HG02981 (cell line): ENCODE data around the gene MAML3.

ENCODE experiments used
- ATAC-seq: cut with Tn5 transposase; IDR thresholded peaks from one replicate; pipeline ENCODE4 v1.9.1; 2021; ENCODE audit warnings: mild to moderate bottlenecking, moderate library complexity; ENCODE audit not compliant: unreplicated experiment

The MAML3 gene

DNA sequence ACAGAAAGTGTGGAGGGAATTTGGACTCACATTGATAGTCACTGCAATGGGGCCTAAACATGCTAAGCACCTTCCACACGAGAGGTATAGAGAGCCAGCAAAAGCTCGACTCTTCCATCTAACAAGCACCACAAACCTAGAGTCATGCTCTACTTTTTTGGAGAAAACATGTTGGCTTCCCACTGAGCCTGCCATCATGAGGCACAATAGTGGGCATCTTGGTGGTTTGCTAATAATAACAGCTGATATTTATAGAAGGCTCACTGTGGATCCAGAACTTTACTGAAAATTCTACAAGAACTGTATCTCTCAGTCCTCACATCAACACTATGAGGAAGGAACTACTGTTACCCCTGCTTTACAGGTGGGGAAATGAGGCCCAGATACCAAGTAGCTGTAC lies 26.6 kb downstream of the MAML3 start:
- ATAC-seq = no peak

DNA sequence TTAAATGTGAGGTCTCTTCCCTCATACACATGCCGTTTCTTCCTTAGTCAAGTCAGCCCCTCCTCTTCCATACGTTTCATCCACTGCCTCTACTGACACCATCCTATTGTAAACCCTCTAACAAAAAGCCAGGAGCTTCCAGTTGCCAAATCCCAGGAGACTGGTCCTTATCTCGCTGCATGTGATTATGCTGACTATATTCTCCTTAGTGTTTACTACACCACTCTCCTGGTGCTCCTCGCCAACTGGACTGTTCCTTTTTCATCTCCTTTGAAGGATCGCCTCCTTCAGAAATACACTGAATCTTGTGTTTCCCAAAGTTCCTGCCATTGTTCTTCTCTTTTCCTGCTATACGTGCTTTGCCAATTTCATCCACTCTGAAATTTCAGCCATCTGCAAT lies 27.7 kb downstream of the MAML3 start:
- no peak for ATAC-seq

DNA sequence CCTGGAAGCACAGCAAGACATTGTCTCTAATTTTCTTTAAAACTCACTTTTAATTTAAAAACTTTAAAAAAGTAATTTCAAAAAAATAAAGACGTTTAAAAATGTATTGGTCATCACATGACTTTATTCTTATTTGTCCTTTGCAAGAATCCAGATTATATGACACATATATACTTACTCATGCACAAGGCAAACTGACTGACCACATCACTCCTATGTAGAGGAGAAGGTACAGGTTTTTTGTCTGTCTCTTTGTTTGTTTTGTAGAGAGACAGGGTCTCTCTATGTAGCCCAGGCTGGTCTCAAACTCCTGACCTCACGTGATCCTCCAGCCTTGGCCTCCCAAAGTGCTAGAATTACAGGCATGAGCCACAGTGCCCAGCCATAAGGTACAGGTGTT lies 28.6 kb downstream of the MAML3 start:
- ATAC-seq = no peak

DNA sequence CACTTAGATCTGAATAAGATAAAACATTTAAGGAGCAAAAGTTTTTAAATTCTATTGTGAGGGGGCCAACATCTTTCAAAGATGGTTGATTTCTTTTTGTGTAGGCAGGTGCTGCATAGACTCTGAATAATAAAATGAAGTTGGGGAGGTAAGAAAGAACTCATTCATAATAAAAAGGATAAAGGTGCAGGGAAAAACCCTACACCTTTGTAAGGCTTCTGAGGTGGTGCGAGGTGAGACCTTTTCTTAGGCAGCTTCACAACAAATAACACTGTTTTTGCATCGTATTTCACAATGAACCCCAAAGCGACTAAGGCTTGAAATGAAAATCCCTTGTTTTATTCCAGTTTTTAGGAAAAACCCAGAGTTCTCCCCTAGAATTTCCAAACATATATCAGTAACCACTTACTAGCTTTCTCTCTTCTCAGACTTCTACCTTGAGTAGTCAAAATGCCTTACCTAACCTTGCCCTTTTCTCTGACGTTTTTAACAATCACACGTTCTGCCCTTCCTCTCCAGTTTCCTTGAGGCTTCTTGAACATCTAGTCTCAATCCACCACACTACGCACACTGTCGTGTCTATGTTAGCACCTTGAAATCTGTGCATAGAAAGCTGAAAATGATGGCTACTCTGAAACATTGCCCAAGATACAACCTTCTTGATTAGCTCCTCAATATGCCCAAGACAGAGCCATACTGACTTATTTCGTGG lies 30.2 kb downstream of the MAML3 start:
- ATAC-seq = no peak

DNA sequence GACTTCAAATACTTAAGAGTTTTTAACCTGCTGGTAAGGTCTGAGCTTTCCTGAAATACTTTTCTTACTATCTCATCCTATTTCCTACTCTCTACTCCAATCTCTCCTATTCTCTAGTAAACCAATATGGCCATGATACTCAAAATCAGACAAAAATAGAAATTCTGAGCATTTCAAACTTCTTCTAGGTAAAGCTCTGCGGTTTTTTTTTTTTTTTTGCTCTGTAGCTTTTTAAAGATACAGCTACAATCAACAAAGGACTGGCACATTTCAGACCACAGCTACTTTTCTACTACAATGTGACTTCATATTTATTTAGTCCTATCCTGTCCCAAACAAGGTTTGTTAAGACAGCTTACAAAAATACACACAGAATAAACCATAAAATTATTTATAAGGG lies 31.1 kb downstream of the MAML3 start:
- ATAC-seq = no peak

DNA sequence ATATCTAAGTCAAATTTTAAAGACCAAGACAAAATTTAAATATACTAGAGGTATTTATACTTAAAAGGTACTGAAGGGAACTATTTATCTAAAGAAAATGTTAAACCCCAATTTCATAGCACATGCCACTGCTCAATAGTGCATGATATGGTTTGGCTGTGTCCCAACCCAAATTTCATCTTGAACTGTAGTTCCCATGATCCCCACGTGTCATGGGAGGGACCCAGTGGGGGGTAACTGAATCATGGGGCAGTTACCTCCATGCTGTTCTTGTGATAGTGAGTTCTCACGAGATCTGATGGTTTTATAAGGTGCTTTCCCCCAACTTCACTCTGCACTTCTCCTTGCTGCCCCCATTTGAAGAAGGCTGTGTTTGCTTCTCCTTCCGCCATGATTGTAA lies 32.3 kb downstream of the MAML3 start:
- no peak for ATAC-seq

DNA sequence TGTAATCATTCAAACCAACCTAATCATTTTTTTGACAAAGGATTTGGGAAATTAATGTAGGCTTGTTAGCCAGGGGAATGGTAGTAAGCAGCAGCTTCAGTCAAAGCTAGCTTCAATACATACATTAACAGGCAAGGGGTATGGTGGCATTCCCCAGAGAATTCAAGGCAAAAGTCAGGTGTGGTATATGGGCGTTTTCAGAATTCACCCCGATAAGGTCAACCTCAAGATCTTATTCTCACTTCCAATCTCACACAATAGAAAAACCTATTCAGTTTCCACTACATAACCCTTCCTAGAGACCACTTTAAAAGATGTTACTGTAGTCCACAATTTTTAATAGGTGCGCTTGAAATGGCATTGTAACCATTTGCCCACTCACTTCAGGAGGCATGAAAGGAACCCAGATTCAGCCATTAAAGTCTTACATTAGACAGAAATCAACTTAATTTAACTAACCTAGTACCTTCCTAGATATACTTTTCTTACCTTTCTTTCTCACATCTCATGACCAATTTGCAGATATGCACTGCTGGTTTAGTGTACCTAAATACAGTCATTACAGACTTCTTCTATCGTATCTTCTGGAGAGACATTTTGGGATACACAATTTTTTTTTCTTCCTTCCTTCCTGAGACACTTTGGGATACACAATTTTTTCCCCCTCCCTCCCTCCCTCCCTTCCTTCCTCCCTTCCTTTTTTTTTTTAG lies 34.9 kb downstream of the MAML3 start:
- ATAC-seq = no peak

DNA sequence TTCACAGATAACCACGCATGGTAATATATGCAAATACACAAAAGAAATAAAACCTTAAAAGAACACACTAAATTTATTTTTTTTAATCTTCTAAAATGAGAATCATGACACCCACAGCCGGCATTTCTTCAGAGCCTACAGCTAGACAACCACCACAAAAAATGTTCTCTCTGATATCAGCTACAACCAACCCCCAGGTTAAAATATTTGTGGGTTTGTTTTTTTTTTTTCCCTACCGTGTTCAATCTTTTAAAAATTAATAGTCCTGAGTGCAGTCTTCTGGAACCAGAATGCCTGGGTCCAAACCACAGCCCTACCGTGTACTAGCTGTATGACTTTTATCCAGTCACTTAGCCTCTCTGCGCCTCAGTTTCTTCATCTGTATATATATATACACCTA lies 36.0 kb downstream of the MAML3 start:
- no peak for ATAC-seq

DNA sequence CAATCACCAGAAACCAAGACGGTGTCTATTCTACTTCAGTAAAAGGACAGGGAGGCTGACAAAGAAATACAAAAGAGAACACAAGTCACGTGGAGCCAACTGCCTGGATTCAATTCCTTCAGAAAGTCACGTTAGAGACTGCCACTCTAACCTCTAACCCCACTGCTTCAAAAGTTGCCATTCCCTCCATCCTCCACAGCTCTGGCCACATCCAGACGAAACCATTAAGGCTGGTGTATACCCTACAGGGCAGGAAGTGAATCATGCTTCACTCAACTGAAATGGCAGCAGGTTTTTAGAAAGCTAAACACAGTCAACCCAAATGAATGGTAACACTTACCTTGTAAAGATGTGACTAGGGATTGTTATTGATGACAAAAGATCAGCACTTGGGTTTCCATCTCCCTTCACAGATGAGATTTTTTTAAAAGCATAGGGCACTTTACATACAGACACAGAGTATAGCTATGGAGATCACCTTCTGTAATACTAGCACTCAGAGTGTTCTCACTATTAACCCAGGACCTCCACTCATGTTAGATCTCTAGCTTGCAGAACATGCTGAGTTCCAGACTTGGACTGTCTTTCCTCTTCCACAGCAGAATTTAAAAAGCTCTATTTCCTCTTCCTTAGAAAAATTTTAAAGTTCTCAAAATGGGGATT lies 37.4 kb downstream of the MAML3 start:
- no peak for ATAC-seq

DNA sequence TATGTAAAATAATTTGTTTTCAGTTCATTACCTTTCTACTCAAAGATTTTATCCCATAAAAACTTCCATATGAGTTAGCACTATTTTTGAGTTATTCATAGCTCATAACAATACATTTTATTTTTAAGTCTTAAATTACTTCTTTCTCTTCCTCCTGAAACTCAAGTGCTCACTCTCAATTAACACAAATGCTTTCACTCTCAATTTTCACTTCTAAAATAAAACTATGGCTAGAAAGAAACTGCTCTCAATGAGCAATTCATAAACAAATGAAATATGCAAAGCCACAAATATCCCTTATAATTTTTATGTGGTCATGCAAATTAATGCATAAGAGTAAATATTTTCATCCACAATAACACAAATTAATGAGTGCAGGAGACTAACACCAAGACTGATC lies 38.8 kb downstream of the MAML3 start:
- no peak for ATAC-seq

DNA sequence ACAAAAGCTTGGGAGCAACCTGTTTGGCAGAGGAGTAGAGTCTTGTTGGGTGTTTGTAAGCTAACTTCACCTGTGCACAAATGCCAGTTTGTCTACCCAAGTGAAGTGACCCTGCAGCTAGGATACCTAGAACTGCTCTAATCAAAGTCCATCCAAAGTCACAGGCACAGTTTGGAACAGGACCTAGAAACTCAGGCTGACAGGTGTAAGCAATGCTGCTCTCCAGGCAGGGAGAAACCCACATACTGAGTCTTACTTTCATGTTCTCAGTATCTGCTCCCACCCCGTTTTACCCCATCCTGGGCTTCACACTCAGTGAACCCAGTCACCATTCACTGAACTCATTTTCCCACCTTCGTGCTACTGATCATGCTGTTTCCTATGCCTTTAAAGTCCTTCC lies 40.3 kb downstream of the MAML3 start:
- ATAC-seq = no peak

DNA sequence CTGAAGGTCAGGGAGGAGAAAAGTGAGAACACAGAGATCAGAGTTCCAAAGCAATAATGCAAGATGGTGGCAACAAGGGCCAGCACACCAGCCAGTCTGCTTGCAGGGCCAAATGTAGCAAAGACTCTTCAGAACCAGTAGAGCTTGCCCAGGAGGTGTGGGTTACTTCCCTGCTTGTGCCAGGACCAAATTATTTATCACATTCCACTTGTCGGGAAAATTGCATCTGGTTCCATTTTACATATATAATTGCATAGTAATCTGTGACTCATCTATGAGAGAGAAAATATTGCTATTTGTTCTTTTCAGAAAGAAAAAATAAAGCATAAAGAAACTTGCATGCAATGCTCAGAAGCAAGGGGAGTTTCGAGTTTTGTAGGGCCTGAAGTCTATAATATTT lies 41.4 kb downstream of the MAML3 start:
- ATAC-seq = no peak

DNA sequence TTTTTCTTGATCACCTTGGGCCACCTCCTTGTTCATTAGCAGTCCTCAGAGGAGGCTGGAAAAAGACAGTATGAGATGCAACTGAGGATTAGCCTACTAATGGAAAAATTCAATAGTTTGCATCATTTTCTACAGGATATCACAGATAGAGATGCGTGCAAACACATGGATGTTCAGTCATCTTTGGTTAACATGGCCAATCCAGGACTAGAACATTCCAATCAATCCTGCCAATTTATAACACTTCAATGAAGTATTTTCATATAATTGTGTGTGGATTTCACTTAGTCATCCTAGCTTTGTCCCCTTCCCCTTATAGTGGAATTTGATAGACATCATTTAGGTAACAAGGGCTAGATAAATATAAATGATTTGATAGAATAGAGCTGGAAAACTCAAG lies 42.7 kb downstream of the MAML3 start:
- no peak for ATAC-seq

DNA sequence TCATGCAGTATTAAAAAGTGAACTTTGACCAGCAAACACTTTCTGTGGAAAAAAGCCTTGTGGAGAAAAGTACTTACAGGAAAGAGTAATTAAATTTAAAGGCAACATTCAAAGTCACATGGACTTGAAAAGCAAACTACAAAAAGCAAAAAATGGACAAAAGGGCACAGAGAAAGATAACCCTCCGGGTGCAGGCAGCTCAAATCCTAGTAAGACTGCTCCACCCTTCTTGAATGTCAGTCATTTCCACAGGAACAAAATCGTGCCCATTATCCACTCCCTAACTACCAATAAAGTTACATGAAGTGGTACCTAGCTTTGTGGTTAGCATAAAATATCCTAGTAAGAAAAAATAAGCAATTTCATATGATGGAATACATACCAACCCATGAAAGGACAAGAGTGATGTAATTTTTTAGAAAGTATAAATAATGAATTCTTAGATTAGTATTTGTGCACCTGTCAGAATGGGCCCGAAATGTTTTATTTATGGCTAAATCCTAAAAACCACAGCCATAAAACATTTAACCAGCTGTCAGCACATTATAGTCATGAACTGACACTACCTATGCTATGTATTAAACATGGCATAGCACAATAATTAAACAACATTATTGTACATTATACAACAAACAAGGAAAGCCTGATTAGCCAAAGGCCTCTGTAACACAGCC lies 43.3 kb downstream of the MAML3 start:
- no peak for ATAC-seq

DNA sequence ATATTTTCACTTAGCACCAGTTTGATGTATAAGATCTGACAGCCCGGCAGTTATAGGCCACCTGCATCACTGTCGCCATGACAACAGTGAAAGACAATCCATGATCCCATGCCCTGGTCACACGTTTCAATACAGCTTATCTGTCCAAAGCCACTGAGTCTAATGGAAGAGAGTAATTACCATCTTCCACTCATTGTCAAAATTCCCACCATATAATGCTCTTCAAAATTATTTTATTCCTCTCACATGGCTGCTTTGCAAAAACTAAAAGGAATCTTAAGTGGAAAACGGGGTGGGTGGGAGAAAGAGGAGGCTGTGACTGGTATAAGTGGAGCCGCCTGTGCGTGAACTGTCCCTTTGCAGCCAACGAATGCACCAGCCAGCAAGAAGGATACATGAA lies 44.2 kb downstream of the MAML3 start:
- no peak for ATAC-seq

DNA sequence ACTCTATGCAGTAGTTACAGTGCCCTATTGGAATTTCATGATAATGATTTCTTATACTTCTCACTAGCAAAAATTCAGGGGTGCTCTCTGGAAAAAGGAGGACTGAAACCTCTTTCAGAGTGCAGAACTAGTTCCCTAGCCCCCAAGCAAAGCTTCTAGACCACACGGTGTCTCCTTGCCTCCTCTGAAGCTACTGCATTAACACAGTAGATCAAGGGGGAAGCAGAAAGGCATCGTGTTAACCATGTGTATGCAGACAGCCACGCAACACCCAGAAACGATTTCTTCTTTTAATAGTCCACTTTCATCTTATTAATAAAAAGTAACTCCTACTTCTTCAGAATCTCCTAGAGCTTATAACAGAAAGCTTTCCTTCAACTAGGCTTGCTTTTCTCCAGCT lies 44.7 kb downstream of the MAML3 start:
- ATAC-seq = no peak

DNA sequence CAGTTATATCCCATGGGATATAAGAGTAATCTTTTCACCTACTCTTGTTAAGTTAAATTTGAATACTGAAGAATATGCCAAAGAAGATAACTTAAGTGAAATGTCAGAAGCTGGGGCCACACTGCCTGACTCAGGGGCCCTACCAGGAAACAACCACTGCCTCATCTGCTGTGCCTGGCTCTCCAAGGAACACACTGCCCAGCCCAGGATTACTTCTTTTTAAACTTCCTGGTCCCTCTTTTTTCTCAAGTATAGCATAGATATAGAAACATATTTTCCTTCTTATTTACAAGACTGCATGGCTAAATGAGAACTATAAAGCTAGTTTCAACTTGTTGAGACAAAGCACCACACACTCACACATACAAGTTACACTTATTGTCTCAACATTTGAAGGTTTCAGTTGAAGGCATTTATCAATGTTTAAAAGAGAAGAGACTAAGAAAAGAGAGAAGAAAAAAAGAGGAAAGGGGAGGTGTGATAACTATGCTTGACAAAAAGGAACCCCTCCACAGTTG lies 45.2 kb downstream of the MAML3 start:
- ATAC-seq = no peak

DNA sequence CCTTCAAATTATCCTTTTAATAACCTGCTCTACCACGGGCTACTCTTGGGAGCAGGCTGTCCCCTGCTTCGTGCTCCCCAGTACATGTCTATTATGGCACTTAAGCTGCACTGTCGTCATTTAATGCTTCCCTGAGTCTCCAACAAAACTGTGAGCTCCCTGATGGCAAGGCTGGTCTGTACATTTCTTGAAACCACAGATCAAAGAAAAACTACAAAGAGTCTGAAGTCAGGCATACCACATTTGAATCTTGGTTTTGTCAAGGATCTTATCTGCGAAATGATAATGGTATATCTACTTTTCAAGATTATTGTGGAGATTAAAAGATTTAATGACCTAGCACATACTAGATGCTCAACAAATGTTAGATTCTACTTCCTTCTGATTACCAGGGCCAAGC lies 45.7 kb downstream of the MAML3 start:
- no peak for ATAC-seq

DNA sequence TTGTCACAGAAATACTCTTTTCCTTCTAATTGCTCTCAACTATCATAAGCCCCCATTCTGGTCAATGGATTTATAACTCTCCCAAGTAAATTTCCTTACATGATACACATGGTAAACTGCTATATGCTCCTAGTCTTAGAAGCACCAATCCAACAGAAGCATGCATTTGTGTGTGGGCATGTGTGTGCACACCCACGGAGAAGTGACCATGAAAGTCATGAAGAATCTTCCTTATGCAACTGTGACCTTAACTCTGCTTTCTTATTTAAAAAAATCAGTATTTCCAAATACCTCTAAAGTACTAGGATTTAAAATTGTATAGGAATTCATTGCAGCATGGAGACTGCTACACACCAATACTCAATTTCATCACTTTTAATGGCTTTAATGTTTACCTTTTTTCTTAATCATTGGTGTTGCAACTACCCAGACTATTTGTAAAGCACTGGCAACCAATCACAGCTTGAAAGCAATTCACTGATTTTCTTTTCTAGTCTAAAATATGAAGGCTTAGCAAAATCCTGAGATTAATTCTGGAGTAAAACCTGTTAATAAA lies 47.6 kb downstream of the MAML3 start:
- ATAC-seq = no peak

DNA sequence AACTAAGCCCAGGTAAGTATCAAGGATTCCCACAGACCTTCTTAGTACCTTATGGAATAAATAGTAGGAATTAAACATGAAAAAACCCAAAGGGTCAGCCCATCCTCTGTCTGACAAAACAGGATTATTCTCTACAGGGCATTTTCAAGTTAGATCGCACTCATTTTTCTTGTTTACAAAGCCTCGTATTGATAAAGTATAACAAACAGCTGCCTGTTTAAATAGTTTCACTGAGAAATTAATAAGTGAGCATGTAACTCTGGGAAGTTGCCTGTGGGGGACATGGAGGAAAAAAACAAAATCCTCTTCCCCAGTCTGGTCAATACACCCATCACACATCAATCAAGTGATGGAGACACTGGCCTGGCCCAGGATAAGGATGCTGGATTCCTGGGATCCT lies 48.5 kb downstream of the MAML3 start:
- no peak for ATAC-seq

DNA sequence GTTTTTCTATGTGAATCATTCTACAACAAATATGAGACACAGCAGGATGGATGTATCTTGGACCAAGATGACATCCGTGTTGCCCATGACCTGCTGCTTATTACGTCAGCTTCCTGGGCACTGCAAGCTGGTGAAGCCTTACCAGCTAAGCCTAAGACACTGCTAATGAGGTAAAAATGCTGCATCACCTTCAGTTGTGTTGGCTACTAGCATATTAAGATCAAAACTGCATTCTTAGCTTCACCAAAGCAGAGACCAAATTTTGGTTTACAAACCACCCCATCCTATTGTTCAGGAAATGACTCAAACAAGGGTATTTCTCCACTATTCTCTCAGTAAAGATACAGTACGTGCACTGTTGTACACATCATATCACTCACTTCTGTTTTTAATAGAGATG lies 50.3 kb downstream of the MAML3 start:
- peak; percentile 83 for ATAC-seq
